CD4-positive, CD25-positive, alpha-beta regulatory T cell (primary cell): ENCODE measurements around the gene CBFA2T3. TPM values are rescaled to one million over a fixed set of nuclear protein-coding genes. Genes with fewer than 3 reads are reported as not detected.

Source experiments
- ATAC-seq, 2 donors: fragments of 150-1000 bp; cut with Tn5 transposase; one replicate each; pipeline ENCODE4 v1.10.0; 2021; ENCODE audit warnings: low read depth in 2 of 2, moderate number of reproducible peaks in 2 of 2, moderate library complexity in 1 of 2
- DNase-seq, 3 donors: peaks; one replicate each; pipeline versions ENCODE4 v3.0.0 to v3.0.0-alpha.2; 2012 to 2022; ENCODE audit warnings: mixed read lengths in 1 of 3
- H3K27ac ChIP-seq: one replicate; pipeline ENCODE4 v1.7.0; 2013; ENCODE audit warnings: mild to moderate bottlenecking, low read length; ENCODE audit not compliant: insufficient read depth, poor library complexity, severe bottlenecking
- H3K27me3 ChIP-seq: one replicate; pipeline ENCODE4 v1.7.0; 2013; ENCODE audit warnings: low read length; ENCODE audit not compliant: control insufficient read depth, insufficient read depth
- H3K36me3 ChIP-seq: one replicate; pipeline ENCODE4 v1.7.0; 2013; ENCODE audit warnings: mild to moderate bottlenecking, low read length, moderate library complexity; ENCODE audit not compliant: control insufficient read depth, insufficient read depth
- H3K4me1 ChIP-seq: 2 replicates; pipeline ENCODE4 v1.7.0; 2013; ENCODE audit warnings: mild to moderate bottlenecking, low read length; ENCODE audit not compliant: insufficient read depth, control insufficient read depth, poor library complexity, severe bottlenecking
- H3K4me3 ChIP-seq: one replicate; pipeline ENCODE4 v1.7.0; 2013; ENCODE audit warnings: low read depth, mild to moderate bottlenecking, low read length, moderate library complexity
- H3K9me3 ChIP-seq, 2 experiments: 1 replicate in 1 of 2; 2 replicates in 1 of 2; pipeline ENCODE4 v1.7.0; 2013; ENCODE audit warnings: low read length in 2 of 2, mild to moderate bottlenecking in 1 of 2, moderate library complexity in 1 of 2; ENCODE audit not compliant: control insufficient read depth in 2 of 2
- H3K27ac Mint-ChIP-seq, 3 donors: one replicate each; pipeline ENCODE4 v1.8.0; 2020 to 2022; ENCODE audit warnings: mild to moderate bottlenecking in 3 of 3, mixed read lengths in 3 of 3, moderate library complexity in 2 of 3
- H3K27me3 Mint-ChIP-seq: one replicate; pipeline ENCODE4 v1.8.0; 2022; ENCODE audit warnings: mild to moderate bottlenecking, mixed read lengths
- H3K36me3 Mint-ChIP-seq: one replicate; pipeline ENCODE4 v1.8.0; 2020; ENCODE audit warnings: mixed read lengths
- H3K4me1 Mint-ChIP-seq, 4 donors: one replicate each; pipeline ENCODE4 v1.8.0; 2020 to 2022; ENCODE audit warnings: mixed read lengths in 4 of 4, mild to moderate bottlenecking in 1 of 4
- H3K4me3 Mint-ChIP-seq, 4 donors: one replicate each; pipeline ENCODE4 v1.8.0; 2020 to 2022; ENCODE audit warnings: mild to moderate bottlenecking in 4 of 4, mixed read lengths in 4 of 4, moderate library complexity in 3 of 4
- H3K9me3 Mint-ChIP-seq, 7 donors: one replicate each; pipeline ENCODE4 v1.8.0; 2020 to 2022; ENCODE audit warnings: mixed read lengths in 7 of 7, mild to moderate bottlenecking in 3 of 7, moderate library complexity in 2 of 7
- polyA plus RNA-seq, 4 donors: library from polyadenylated mRNA; unstranded; fragments of 300-500 nt; fragmentation: Illumina TruSeq; gene quantifications; one replicate each; pipeline ENCODE4 v1.2.3, GENCODE V29; 2021
- total RNA-seq: library from RNA; stranded (reverse); gene quantifications from one replicate; pipeline ENCODE4 v1.2.3, GENCODE V29; 2022

Gene CBFA2T3
- total and polyA plus RNA-seq, 5 donors from 2014 or later = 0.25 to 1.3 TPM; not detected in 3

DNA sequence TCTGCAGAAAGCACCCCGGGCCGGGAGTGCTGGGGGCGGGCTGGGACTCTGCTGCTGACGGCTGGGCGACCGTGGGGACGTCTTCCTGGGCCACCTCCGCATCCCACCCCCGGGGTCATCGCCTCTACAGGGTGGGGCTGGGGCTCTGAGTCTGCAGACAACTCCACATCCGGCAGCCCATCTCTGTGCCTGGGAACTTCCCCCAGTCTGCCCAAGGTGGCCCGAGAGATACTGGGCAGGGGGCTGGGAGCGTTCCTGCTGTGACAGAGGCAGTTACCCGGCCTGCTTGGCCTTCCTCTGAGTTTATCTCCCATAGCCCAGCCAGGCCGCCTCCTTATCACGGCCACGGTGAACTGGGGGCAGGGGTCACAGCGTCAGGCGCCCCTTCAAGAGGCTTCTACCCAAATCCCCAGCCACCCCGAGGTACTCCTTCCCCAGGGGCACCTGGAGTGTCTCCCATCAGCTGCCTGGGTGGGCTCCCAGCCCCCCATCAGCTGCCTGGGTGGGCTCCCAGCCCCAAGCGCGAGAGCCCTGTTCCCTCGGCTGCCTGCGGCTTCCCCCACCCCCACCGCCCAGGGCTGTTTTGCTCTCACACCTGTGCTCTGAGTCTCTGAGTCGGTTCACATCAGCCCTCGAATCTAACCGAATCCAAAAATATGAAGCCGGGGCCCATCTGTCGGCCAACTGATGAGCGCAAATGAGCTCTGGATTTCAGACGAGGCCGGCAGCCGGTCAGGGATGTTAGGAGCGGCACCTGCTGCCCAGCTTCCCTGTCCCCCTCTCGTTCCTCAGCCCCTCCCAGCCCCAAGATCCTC is 15.6 kb upstream of the CBFA2T3 start:
- Mint-ChIP-seq H3K9me3 (peaks cover 0 to 2% (median 1%) of the 10 kb centered on the region in 7 donors), H3K4me1 (peaks cover 0 to 4% (median 2%) of the 10 kb centered on the region in 4 donors), H3K36me3 (no peaks in the 10 kb centered on the region), H3K4me3 (no peak overlapping the region), H3K27me3 (peaks cover 5% of the 10 kb centered on the region), H3K27ac (no peak overlapping the region)
- no peaks in the 10 kb centered on the region for H3K36me3 ChIP-seq
- no peak overlapping the region for H3K27ac ChIP-seq
- H3K9me3 ChIP-seq = peaks cover under 1 to 6% of the 10 kb centered on the region in 2 experiments
- no peak for DNase-seq
- H3K27me3 ChIP-seq = no peaks in the 10 kb centered on the region
- ATAC-seq = no peak
- H3K4me3 ChIP-seq = no peak overlapping the region
- peaks cover 10% of the 10 kb centered on the region for H3K4me1 ChIP-seq

GRCh38 chr16:88991813-88992350 is 14.9 kb upstream of the CBFA2T3 start:
- peaks cover 0 to 5% (median 2%) of the 10 kb centered on the region in 4 donors for H3K4me1 Mint-ChIP-seq
- no peaks in the 10 kb centered on the region for H3K36me3 Mint-ChIP-seq
- Histone ChIP-seq H3K27me3 (no peaks in the 10 kb centered on the region), H3K4me3 (no peak overlapping the region), H3K36me3 (no peaks in the 10 kb centered on the region), H3K4me1 (peaks cover 10% of the 10 kb centered on the region), H3K9me3 (no peaks in the 10 kb centered on the region), H3K27ac (no peak overlapping the region)
- no peak overlapping the region for H3K27ac Mint-ChIP-seq
- DNase-seq (no peak), ATAC-seq (no peak)
- no peak overlapping the region for H3K4me3 Mint-ChIP-seq
- H3K9me3 Mint-ChIP-seq = peaks cover 0 to 1% (median 0%) of the 10 kb centered on the region in 7 donors
- peaks cover 5% of the 10 kb centered on the region for H3K27me3 Mint-ChIP-seq

- Histone ChIP-seq H3K27ac (no peak overlapping the region), H3K27me3 (no peaks in the 10 kb centered on the region), H3K36me3 (no peaks in the 10 kb centered on the region), H3K4me1 (peaks cover 10% of the 10 kb centered on the region), H3K9me3 (no peaks in the 10 kb centered on the region), H3K4me3 (no peak overlapping the region)
- Mint-ChIP-seq H3K27me3 (peaks cover 5% of the 10 kb centered on the region), H3K36me3 (no peaks in the 10 kb centered on the region), H3K9me3 (peaks cover 0 to 1% (median 0%) of the 10 kb centered on the region in 7 donors), H3K4me1 (peaks cover 0 to 5% (median 2%) of the 10 kb centered on the region in 4 donors), H3K4me3 (no peak overlapping the region), H3K27ac (no peak overlapping the region)
- ATAC-seq (no peak), DNase-seq (no peak)
These were observed 13.0 kb upstream of the CBFA2T3 start for GRCh38 chr16:88989852-88990547.

DNA sequence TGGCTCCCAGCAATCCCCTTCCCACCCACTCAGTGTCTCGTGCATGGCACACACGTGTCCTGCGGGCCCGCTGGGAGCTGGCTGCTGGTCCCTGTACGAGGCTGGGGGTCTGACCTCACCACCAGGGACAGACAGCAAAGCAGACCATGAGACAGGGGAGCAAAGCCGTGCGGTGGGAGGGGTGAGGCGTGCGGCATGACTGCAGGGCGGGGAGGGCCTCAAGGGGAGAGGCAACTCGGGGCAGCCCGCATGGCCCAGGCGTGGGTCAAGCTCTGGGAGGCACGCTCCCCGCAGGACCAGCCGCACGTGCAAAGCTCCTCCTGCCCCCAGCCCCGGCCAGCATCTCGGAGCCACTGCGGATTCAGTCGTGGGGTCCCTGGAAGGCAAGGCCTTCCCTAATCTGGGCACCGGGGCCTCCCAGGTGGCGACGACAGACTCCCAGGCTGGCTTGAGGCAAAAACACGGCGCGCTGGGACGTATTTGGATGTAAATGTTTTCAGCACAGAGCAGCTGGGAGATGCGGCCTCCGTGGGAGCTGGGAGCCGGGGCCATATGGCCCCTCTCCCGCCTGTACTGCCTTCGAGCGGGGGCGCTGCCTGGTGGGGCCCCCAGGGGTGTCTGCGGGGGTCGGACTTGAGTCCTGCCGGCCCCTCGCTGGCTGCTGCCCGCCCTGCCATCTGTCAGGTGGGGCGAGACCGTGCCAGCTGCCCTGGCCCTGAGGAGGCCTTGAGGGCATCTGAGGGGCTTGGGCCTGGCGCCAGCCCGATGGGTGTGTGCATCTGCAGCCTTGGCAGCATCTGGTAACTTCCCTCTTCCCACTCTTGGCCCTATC is 12.2 kb upstream of the CBFA2T3 start:
- Histone ChIP-seq H3K27ac (no peak overlapping the region), H3K36me3 (no peaks in the 10 kb centered on the region), H3K4me3 (no peak overlapping the region), H3K9me3 (no peaks in the 10 kb centered on the region), H3K27me3 (no peaks in the 10 kb centered on the region), H3K4me1 (peaks cover 10% of the 10 kb centered on the region)
- no peak overlapping the region for H3K4me3 Mint-ChIP-seq
- peaks cover 0 to 1% (median 0%) of the 10 kb centered on the region in 7 donors for H3K9me3 Mint-ChIP-seq
- no peak for DNase-seq
- no peak overlapping the region for H3K27ac Mint-ChIP-seq
- peaks cover 5% of the 10 kb centered on the region for H3K27me3 Mint-ChIP-seq
- ATAC-seq = no peak
- no peaks in the 10 kb centered on the region for H3K36me3 Mint-ChIP-seq
- H3K4me1 Mint-ChIP-seq = peaks cover 0 to 5% (median 2%) of the 10 kb centered on the region in 4 donors

DNA sequence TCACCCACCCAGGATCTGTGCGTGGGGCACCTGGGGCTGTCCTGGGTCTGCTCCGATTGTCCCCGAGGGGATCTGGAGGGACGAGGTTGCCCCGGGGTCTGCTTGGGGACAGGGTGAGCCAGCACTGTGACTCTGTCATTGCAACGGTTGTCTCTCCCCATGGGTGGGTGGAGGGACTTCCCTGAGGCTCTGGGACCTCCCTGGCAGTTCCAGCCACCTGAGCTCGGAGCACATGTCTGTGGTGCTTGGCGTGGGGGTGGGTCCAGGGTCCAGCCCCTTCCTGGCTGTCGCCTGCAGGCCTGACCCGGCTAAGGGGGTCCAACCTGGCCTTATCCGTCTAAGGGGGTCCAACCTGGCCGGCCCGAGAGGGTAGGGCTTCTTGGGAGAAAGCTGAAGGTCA is 8.5 kb upstream of the CBFA2T3 start:
- H3K27me3 Mint-ChIP-seq = peaks cover 5% of the 10 kb centered on the region
- no peaks in the 10 kb centered on the region for H3K9me3 ChIP-seq
- no peaks in the 10 kb centered on the region for H3K36me3 ChIP-seq
- no peak overlapping the region for H3K4me3 Mint-ChIP-seq
- no peak for DNase-seq
- H3K36me3 Mint-ChIP-seq = no peaks in the 10 kb centered on the region
- no peak overlapping the region for H3K27ac Mint-ChIP-seq
- H3K4me3 ChIP-seq = no peak overlapping the region
- no peaks in the 10 kb centered on the region for H3K27me3 ChIP-seq
- no peak for ATAC-seq
- H3K9me3 Mint-ChIP-seq = peaks cover 0 to 1% (median 0%) of the 10 kb centered on the region in 7 donors
- no peak overlapping the region for H3K27ac ChIP-seq
- H3K4me1 ChIP-seq = no peaks in the 10 kb centered on the region
- peaks cover 0 to 5% (median 0%) of the 10 kb centered on the region in 4 donors for H3K4me1 Mint-ChIP-seq

- Mint-ChIP-seq H3K4me3 (no peak overlapping the region), H3K27ac (no peak overlapping the region), H3K9me3 (peaks cover 0 to 2% (median 0%) of the 10 kb centered on the region in 7 donors), H3K36me3 (no peaks in the 10 kb centered on the region), H3K4me1 (peaks cover 0 to 5% (median 0%) of the 10 kb centered on the region in 4 donors), H3K27me3 (peaks cover 5% of the 10 kb centered on the region)
- Histone ChIP-seq H3K27ac (no peak overlapping the region), H3K9me3 (no peaks in the 10 kb centered on the region), H3K4me1 (no peaks in the 10 kb centered on the region), H3K27me3 (no peaks in the 10 kb centered on the region), H3K4me3 (no peak overlapping the region), H3K36me3 (no peaks in the 10 kb centered on the region)
- no peak for DNase-seq
- ATAC-seq = peak; percentile 35 to 47
These were observed 7.0 kb upstream of the CBFA2T3 start for GRCh38 chr16:88983771-88984687.
